ENCODE results near the gene RMRP. TPM values are rescaled to one million over a fixed set of nuclear protein-coding genes. Genes with fewer than 3 reads are reported as not detected.

The RMRP gene
- total RNA-seq, 2 donors from 2014 or later: 431 TPM; not detected in 1

GRCh38 chr9:35695943-35696401, 38.2 kb upstream of the RMRP start:
- peaks cover 0 to 25% of the 10 kb centered on the region in 2 donors for H3K4me1 ChIP-seq
- no peaks in the 10 kb centered on the region for H3K27me3 ChIP-seq
- peaks cover 53% of the 10 kb centered on the region for H3K36me3 ChIP-seq
- no peak for TF ChIP-seq CTCF (IDR thresholded peaks at IDR 0.05)
- H3K9me3 ChIP-seq: no peaks in the 10 kb centered on the region
- DNase-seq (ENCODE audit: low spot score): no peak
- peak overlapping the region; percentile 23 to 58 for H3K27ac ChIP-seq
- no peak overlapping the region for H3K4me3 ChIP-seq

DNA sequence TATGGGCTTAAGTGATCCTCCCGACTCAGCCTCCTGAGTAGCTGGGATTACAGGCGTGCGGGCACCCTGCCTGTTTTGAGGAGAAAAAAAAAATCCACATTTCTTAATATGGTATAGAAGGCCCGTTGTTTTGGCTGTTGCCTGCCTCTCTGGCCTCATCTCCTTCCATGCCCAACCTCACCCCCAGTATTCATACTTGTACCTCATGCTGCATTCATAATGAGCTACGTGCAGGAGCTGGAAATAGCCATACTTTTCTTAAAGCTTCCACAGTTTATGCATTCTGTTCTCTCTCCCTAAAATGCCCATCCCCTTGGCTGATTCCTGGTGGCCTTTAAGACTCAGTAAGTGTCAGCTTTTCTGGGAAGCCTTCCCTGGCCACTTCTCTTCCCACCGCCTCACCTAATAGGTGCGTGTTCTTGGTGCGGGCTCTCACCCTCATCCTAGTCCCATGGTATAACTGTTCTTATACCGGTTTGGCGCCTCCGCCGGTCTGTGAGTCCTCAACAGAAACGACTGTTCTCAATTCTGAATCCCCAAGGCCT, 34.0 kb upstream of the RMRP start:
- no peak for DNase-seq (ENCODE audit: low spot score)
- peak overlapping the region; percentile 97 to 99 for H3K27ac ChIP-seq
- peaks cover 23% of the 10 kb centered on the region for H3K36me3 ChIP-seq
- H3K9me3 ChIP-seq: no peaks in the 10 kb centered on the region
- H3K27me3 ChIP-seq: no peaks in the 10 kb centered on the region
- no peak overlapping the region for H3K4me3 ChIP-seq
- peaks cover 0 to 41% of the 10 kb centered on the region in 2 donors for H3K4me1 ChIP-seq
- no peak for TF ChIP-seq CTCF (IDR thresholded peaks at IDR 0.05)

DNA sequence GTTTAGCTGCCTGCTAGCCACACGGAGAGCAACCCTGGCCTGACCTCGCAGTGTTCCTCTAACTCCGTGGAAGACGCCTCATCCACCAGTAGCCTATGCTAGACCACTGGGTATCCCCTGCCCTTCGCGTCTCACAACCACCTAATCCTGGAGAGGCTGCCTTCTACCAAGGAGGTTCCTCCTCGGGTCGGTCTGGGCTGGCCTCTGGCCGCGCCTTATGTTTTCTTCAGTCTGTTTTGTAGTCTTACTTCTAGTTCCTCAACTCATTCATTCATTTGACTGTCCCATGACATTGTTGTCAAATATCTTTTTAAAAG, 33.5 kb upstream of the RMRP start:
- H3K9me3 ChIP-seq: no peaks in the 10 kb centered on the region
- H3K27ac ChIP-seq: peak overlapping the region; percentile 97 to 99
- DNase-seq (ENCODE audit: low spot score): no peak
- peak overlapping the region; percentile 70 to 74 for H3K4me3 ChIP-seq
- no peaks in the 10 kb centered on the region for H3K27me3 ChIP-seq
- no peak for TF ChIP-seq CTCF (IDR thresholded peaks at IDR 0.05)
- H3K4me1 ChIP-seq: peaks cover 0 to 41% of the 10 kb centered on the region in 2 donors
- H3K36me3 ChIP-seq: peaks cover 20% of the 10 kb centered on the region

- DNase-seq (ENCODE audit: low spot score): peak; percentile 71
- Histone ChIP-seq H3K9me3 (no peaks in the 10 kb centered on the region), H3K36me3 (peaks cover 19% of the 10 kb centered on the region), H3K4me3 (peak overlapping the region; percentile 70 to 74), H3K4me1 (peaks cover 0 to 45% of the 10 kb centered on the region in 2 donors), H3K27ac (peak overlapping the region; percentile 97 to 99), H3K27me3 (no peaks in the 10 kb centered on the region)
- TF ChIP-seq CTCF (IDR thresholded peaks at IDR 0.05): no peak
These were observed 33.0 kb upstream of the RMRP start for GRCh38 chr9:35690614-35691333.

DNA sequence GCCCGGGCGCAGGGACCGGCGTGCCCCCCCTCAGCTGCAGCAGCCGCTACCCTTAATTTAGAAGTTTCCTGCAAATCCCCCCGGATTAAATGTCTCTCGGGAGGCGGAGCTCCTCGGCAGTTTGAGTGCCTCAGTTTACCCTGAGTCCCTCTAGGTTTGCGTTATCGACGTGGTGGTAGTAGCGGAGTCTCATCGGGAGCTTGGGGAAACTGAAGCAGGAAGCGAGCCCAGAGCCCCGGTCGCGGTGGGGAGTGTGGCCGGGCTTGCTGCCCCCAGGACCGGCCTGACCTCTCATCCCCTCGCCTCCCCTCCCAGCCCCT, 32.4 kb upstream of the RMRP start:
- peaks cover 0 to 50% of the 10 kb centered on the region in 2 donors for H3K4me1 ChIP-seq

More for the DNA sequence above, 32.4 kb upstream of the RMRP start:
- no peak for TF ChIP-seq CTCF (IDR thresholded peaks at IDR 0.05)
- Histone ChIP-seq H3K4me3 (peak overlapping the region; percentile 70 to 74), H3K27me3 (no peaks in the 10 kb centered on the region), H3K36me3 (peaks cover 21% of the 10 kb centered on the region), H3K27ac (peak overlapping the region; percentile 97 to 99), H3K9me3 (no peaks in the 10 kb centered on the region)
- no peak for DNase-seq (ENCODE audit: low spot score)

Data from right atrium auricular region (tissue), 2 donors.